GM18505 (cell line): ENCODE measurements around the gene LIN54.

Experiments used
- ATAC-seq: cut with Tn5 transposase; IDR thresholded peaks from one replicate; pipeline ENCODE4 v1.9.1; 2021; ENCODE audit not compliant: unreplicated experiment
- POLR2A ChIP-seq: IDR thresholded peaks from 4 replicates; pipeline ENCODE4 v1.6.1; 2011; ENCODE audit warnings: borderline replicate concordance; ENCODE audit not compliant: insufficient read depth, insufficient read length; ENCODE audit errors: extremely low read depth

LIN54 gene

GRCh38 chr4:82903737-82904136 lies 106.9 kb downstream of the LIN54 start:
- ATAC-seq, result no peak
- TF ChIP-seq POLR2A, result no peak

DNA sequence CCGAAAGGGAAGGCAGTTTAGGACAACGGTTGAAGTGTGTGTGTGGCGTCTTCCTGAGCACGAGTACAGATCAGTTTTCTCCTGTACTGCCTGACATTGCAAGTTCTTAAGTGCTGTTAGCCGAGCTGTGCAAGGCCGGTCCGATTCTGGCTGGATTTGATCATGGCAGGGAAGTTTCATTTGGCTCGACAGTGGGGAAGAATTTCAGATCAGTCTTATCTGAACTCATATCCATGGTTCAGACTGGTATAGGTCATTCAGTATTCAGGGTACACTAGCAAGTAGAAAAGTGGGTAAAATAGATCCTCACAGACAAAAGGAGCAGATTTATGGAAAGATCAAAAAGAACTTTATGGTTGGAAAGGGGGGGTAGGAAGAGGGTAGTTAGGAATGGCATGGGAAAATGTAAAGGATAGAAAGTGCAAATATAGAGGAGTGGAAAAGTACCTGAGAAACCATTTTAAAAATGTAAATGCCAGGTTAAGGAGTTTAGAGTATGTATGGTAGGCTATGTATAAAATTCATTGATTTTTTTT lies 109.4 kb downstream of the LIN54 start:
- TF ChIP-seq POLR2A, result no peak
- ATAC-seq, result no peak

- ATAC-seq, result peak; percentile 87
- peak; percentile 91 for TF ChIP-seq POLR2A
Measured at GRCh38 chr4:82900411-82901182, 110.0 kb downstream of the LIN54 start, which contains the start of gene THAP9. TSS of gene THAP9 (plus strand) at chr4:82900735. CDS start at chr4:82900803, 68 bp downstream.

GRCh38 chr4:82900066-82900410 lies 110.6 kb downstream of the LIN54 start:
- no peak for TF ChIP-seq POLR2A
- ATAC-seq, result peak; percentile 11

- no peak for ATAC-seq
- no peak for TF ChIP-seq POLR2A
Measured at GRCh38 chr4:82899374-82900065, 111.1 kb downstream of the LIN54 start.

DNA sequence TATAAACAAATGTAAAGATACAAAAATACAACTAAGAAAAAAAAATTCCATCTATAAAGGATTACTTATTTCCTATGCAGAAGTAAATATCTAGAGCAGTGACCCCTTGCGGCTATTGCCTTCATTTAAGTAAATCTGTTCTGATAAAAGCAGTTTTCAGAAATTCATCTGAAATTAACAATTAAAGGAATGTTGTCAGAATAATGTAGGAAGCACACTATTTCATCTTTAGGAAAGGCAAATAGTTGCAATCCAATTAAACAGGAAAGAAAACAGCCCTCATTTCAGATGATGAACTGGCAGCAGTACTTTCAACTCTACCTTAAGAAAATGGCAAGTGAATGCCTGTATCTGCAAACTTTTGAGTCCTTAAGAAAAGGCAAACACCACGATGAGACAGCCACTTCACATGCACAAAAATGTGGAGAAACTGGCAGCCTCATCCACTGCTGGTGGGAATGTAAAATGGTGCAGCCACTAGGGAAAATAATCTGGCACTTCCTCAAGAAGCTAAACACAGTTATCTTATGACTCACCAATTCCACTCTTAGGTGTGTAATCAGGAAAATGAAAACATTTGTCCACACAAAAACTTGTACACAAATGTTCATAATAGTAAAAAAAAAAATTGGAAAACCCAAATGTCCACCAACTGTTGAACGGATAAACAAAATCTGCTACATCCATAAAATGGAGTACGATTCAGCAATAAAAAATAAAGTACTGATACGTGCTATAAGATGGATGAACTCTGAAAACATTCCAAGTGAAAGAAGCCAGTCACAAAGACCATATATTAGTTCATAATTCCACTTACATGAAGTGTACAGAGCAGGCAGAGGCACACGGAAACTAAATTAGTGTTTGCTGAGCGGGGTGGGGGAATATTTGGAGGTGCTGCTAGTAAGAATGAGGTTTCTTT lies 112.0 kb downstream of the LIN54 start:
- no peak for TF ChIP-seq POLR2A
- ATAC-seq, result no peak

- no peak for ATAC-seq
- TF ChIP-seq POLR2A, result no peak
Measured at GRCh38 chr4:82896755-82897154, 113.9 kb downstream of the LIN54 start.

- TF ChIP-seq POLR2A, result no peak
- ATAC-seq, result no peak
Measured at GRCh38 chr4:82893942-82894341, 116.7 kb downstream of the LIN54 start.

- no peak for ATAC-seq
- TF ChIP-seq POLR2A, result no peak
Measured at GRCh38 chr4:82892467-82892802, 118.2 kb downstream of the LIN54 start.

DNA sequence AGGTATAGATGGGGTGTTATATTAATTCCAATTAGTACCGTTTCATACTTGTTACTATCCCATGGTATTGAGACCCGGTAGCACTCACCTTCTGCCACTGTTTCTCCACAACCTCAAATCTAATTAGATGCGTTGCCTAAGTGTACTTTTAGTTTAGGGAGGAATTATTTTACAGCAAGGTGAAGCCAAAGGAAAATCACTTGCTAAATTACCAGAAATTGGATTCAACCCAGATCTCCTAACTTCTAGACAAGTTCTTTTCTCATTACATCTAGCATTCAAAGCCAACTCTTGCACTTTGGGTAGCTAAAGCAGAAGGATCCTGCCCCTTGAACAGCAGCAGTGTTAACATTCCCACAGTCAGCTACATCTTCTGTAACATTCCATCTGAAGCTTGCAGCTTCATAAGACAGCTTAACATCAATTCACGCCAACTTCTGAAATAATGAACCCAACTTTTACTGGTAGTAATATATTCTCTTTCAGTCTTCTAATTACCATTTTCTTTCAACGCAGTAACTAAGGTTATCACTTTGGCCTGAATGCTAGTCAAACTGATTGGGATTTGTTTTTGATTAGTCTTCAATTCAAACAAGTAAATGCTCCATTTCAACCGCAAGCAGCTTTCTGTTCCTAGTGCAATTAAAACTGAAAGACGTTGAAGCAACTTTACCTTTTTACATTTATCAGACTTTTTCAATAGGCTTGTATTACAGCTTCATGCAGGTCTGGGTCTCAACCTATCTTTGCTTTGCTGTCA lies 118.7 kb downstream of the LIN54 start:
- TF ChIP-seq POLR2A, result no peak
- peak; percentile 3 for ATAC-seq

DNA sequence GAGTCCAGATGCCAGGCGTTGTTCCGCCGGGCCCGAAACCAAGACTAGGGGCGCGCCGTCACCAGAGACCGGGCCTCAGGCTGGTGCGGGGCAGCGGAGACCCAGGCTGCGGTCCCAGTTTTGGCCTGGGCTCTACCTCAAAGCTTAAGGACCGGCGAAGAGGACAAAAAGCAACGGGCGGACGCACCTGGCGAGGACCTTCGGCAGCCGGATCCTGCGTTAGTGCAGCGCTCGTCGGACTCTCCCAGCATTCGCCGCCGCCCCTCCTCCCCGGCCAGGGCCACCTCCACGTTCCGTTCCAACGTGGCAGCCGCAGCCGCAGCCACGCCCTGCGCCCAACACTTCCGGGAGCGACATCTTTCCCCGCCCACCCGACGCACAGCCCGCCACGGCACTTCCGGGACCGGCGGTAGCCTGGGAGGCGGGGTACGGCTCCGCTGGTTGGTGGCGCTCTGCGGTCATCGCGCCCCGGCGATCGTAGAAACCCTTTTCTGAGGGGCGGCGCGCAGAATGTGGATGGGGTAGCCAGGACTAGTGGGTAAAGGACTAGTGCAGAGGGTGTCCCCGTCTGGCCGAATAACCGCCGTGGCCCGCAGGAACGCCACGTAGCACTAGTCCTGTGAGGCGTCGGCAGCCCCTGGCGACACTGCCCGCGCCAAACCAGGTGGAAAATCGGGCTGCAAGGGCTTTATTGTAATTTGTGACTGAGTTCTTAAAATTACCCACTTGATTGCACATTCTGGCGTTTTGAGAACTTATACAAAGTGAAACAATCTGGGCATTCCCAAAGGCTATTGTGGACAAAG lies 119.5 kb downstream of the LIN54 start, which contains the start of gene SEC31A:
SEC31A (minus strand) TSS at position 253 of the 806 bp plus-strand sequence. CDS start 9,217 bp downstream, outside the sequence.
- ATAC-seq, result peak; percentile 89
- peak; percentile 96 for TF ChIP-seq POLR2A

GRCh38 chr4:82890528-82890900 lies 120.1 kb downstream of the LIN54 start:
- no peak for TF ChIP-seq POLR2A
- no peak for ATAC-seq

DNA sequence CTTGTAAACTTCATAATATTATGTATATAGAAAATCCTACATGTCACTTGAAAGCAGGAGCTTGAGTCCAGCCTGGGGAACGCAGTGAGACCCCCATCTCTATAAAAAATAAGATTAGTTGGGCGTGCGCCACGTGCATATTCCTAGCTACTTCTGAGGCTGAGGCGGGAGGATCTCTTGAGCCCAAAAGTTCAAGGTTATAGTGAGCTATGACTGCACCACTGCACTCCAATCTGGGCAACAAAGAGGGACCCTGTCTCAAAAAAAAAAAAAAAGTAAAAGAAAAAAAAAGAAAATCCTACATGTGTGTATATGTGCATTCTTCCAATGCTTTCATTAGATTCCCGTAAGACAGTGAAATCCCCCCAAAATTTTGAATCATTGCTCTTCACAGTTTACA lies 121.3 kb downstream of the LIN54 start:
- ATAC-seq, result no peak

More for the DNA sequence above, 121.3 kb downstream of the LIN54 start:
- no peak for TF ChIP-seq POLR2A
